OCI-LY7 (cell line): ENCODE data around the gene OPCML.

Experiments
- CTCF ChIP-seq: fragments of 200-600 bp; sonication (generic); conservative IDR thresholded peaks from 2 replicates; pipeline ENCODE4 v1.5.1; 2014; ENCODE audit warnings: mild to moderate bottlenecking, antibody characterized with exemption, low read length, moderate library complexity, mixed read lengths
- EZH2phosphoT487 ChIP-seq: fragments of 200-600 bp; sonication (generic); IDR thresholded peaks from 2 replicates; pipeline ENCODE4 v1.6.1; 2018; ENCODE audit warnings: low read depth, borderline replicate concordance, mild to moderate bottlenecking, mixed run types, antibody characterized with exemption, low read length, moderate library complexity, mixed read lengths

DNA sequence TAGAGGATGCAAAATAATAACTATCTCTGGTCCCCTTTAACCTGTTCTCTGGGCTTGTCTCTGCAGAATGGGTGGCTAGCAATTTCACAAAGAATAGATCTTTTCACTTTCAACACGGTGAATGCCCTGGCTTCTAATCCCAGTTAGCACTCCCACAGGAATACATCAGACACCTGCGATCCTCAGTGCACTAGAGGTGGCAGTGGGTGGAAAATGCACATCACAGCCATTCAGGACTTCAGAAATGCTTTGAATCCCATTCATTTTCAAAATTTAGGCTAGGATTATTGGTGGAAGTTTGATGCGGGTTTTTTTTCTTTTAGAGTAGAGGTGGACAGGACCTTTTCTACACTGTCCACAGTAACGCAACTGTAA, 55.1 kb downstream of the OPCML start:
- TF ChIP-seq CTCF (no peak), EZH2phosphoT487 (no peak)
